ENCODE measurements around the gene SLC25A10.
A peak's percentile ranks its signal among the peaks of the same experiment; 100 is the strongest.

The SLC25A10 gene

GRCh38 chr17:81683584-81684441, 28.3 kb upstream of the SLC25A10 start, which contains the start of the genes ARL16 and HGS (continued):
- TF ChIP-seq ZNF184 (tag by site-specific recombination; IDR thresholded peaks at IDR 0.05) = 0 out of 2 replicates have a peak, but pooled peaks have one; percentile 12
- no peak for TF ChIP-seq ZNF558 (tag by site-specific recombination; IDR thresholded peaks at IDR 0.05)
- no peak for TF ChIP-seq SETDB1 (IDR thresholded peaks at IDR 0.05; ENCODE audit: insufficient read length, low read length)
- no peak for TF ChIP-seq ZNF16 (tag by site-specific recombination; IDR thresholded peaks at IDR 0.05; ENCODE audit: low read depth)
- TF ChIP-seq KLF9 (tag by site-specific recombination; IDR thresholded peaks at IDR 0.05; ENCODE audit: low read depth) = peak; percentile 78; the same call in 1 of the 2 replicates
- no peak for TF ChIP-seq ZNF280D (tag by site-specific recombination; IDR thresholded peaks at IDR 0.05)
- no peak for TF ChIP-seq PRDM2 (tag by site-specific recombination; IDR thresholded peaks at IDR 0.05; ENCODE audit: borderline replicate concordance)
- no peak for TF ChIP-seq ZNF585B (tag by site-specific recombination; IDR thresholded peaks at IDR 0.05)
- peak; percentile 73 for TF ChIP-seq ZXDB (tag by site-specific recombination; IDR thresholded peaks at IDR 0.05)
- no peak for TF ChIP-seq ZNF580 (tag by site-specific recombination; IDR thresholded peaks at IDR 0.05)
- no peak for TF ChIP-seq ZNF248 (tag by site-specific recombination; IDR thresholded peaks at IDR 0.05)
- no peak for TF ChIP-seq GFI1B (tag by site-specific recombination; IDR thresholded peaks at IDR 0.05)
- TF ChIP-seq ZNF341 (tag by site-specific recombination; IDR thresholded peaks at IDR 0.05; ENCODE audit: low read depth) = no peak
- TF ChIP-seq ZNF621 (tag by site-specific recombination; IDR thresholded peaks at IDR 0.05) = no peak
- no peak for TF ChIP-seq ZNF266 (tag by site-specific recombination; IDR thresholded peaks at IDR 0.05; ENCODE audit: low read depth)
- TF ChIP-seq KLF1 (tag by site-specific recombination; IDR thresholded peaks at IDR 0.05) = peak; percentile 47; the same call in 1 of the 2 replicates
- TF ChIP-seq ZNF174 (tag by site-specific recombination; IDR thresholded peaks at IDR 0.05) = no peak
- no peak for TF ChIP-seq OSR2 (tag by site-specific recombination; IDR thresholded peaks at IDR 0.05)
- 0 out of 2 replicates have a peak, but pooled peaks have one; percentile 6 for TF ChIP-seq ZNF561 (tag by site-specific recombination; IDR thresholded peaks at IDR 0.05; ENCODE audit: borderline replicate concordance)
- no peak for TF ChIP-seq ZNF544 (tag by site-specific recombination; IDR thresholded peaks at IDR 0.05)
- TF ChIP-seq ZNF280C (tag by site-specific recombination; IDR thresholded peaks at IDR 0.05) = no peak
- no peak for TF ChIP-seq ZNF658 (tag by site-specific recombination; IDR thresholded peaks at IDR 0.05)
- TF ChIP-seq ZEB2 (tag by site-specific recombination; IDR thresholded peaks at IDR 0.05) = peak; percentile 90
- no peak for TF ChIP-seq ZNF707 (tag by site-specific recombination; IDR thresholded peaks at IDR 0.05)
- no peak for TF ChIP-seq ZNF768 (tag by site-specific recombination; IDR thresholded peaks at IDR 0.05)
- TF ChIP-seq ZNF155 (tag by site-specific recombination; IDR thresholded peaks at IDR 0.05) = no peak
- TF ChIP-seq ZNF426 (tag by site-specific recombination; IDR thresholded peaks at IDR 0.05) = no peak
- TF ChIP-seq HOXA7 (CRISPR knock-in tag; IDR thresholded peaks at IDR 0.05; ENCODE audit: borderline replicate concordance) = no peak
- TF ChIP-seq WT1 (tag by site-specific recombination; IDR thresholded peaks at IDR 0.05) = no peak; the same call in 1 of the 2 replicates
- TF ChIP-seq REPIN1 (tag by site-specific recombination; IDR thresholded peaks at IDR 0.05; ENCODE audit: low read depth) = no peak
